ENCODE results near the gene DPPA2. TPM values are rescaled to one million over a fixed set of nuclear protein-coding genes. Genes with fewer than 3 reads are reported as not detected.
"Not testable (repeated sequence)": the region's sequence is repeated elsewhere in the genome, so short reads cannot be mapped to it uniquely, and the experiment has no call there.

The DPPA2 gene, protein sequence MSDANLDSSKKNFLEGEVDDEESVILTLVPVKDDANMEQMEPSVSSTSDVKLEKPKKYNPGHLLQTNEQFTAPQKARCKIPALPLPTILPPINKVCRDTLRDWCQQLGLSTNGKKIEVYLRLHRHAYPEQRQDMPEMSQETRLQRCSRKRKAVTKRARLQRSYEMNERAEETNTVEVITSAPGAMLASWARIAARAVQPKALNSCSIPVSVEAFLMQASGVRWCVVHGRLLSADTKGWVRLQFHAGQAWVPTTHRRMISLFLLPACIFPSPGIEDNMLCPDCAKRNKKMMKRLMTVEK
- not detected for total RNA-seq

- no peak within 1 kb of the TSS for H3K4me3 Mint-ChIP-seq
- CTCF ChIA-PET, result no interaction called here
- POLR2A ChIA-PET, result no interaction called here
- H3K36me3 Mint-ChIP-seq, result no peaks in the 10 kb centered on the region
- no peak within 1 kb of the TSS for H3K27ac Mint-ChIP-seq
- H3K9me3 Mint-ChIP-seq, result no peaks in the 10 kb centered on the region
- H3K27me3 Mint-ChIP-seq, result no peaks in the 10 kb centered on the region
- no peaks in the 10 kb centered on the region for H3K4me1 Mint-ChIP-seq (ENCODE audit: low read depth)
- DNase-seq, result no peak
- intact Hi-C loops (cut with micrococcal nuclease), result no loop called here
Observed at GRCh38 chr3:109316162-109316730, at the start of gene DPPA2. Gene DPPA2 (minus strand): TSS chr3:109316517. CDS start chr3:109314542, 1,975 bp downstream.

- H3K36me3 Mint-ChIP-seq, result no peaks in the 10 kb centered on the region
- intact Hi-C loops (cut with micrococcal nuclease), result no loop called here
- no peaks in the 10 kb centered on the region for H3K27me3 Mint-ChIP-seq
- no peak overlapping the region for H3K27ac Mint-ChIP-seq
- no peak overlapping the region for H3K4me3 Mint-ChIP-seq
- POLR2A ChIA-PET, result no interaction called here
- CTCF ChIA-PET, result no interaction called here
- no peaks in the 10 kb centered on the region for H3K9me3 Mint-ChIP-seq
- DNase-seq, result no peak
- no peaks in the 10 kb centered on the region for H3K4me1 Mint-ChIP-seq (ENCODE audit: low read depth)
Observed at GRCh38 chr3:109364088-109364487, 47.8 kb upstream of the DPPA2 start.

- POLR2A ChIA-PET, result no interaction called here
- CTCF ChIA-PET, result interaction anchor here (1.3 kb wide), 1 partner anchor 340 kb away, joined by 3 read pairs; no protein-coding TSS in a partner anchor
- no peaks in the 10 kb centered on the region for H3K36me3 Mint-ChIP-seq
- H3K9me3 Mint-ChIP-seq, result no peaks in the 10 kb centered on the region
- H3K4me1 Mint-ChIP-seq (ENCODE audit: low read depth), result no peaks in the 10 kb centered on the region
- intact Hi-C loops (cut with micrococcal nuclease), result no loop called here
- H3K27me3 Mint-ChIP-seq, result no peaks in the 10 kb centered on the region
- H3K27ac Mint-ChIP-seq, result no peak overlapping the region
- no peak for DNase-seq
- H3K4me3 Mint-ChIP-seq, result no peak overlapping the region
Observed at GRCh38 chr3:109363634-109364033, 47.3 kb upstream of the DPPA2 start.

DNA sequence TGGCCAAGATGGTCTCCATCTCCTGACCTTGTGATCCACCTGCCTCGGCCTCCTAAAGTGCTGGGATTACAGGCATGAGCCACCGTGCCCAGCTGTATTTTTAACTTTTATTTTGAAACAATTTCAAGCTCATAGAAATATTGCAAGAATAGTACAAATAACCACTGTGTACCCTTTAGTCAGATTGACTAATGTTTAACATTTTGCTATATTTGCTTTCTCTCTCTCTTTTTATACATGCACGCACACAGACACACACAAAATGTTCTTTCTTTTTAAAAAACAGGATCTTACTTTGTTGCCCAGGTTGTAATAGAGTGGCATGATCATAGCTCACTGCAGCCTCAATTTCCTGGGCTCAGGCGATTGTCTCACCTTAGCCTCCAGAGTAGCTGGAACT lies 46.5 kb upstream of the DPPA2 start:
- Mint-ChIP-seq H3K4me1 (ENCODE audit: low read depth) (no peaks in the 10 kb centered on the region), H3K27ac (no peak overlapping the region), H3K27me3 (no peaks in the 10 kb centered on the region), H3K36me3 (no peaks in the 10 kb centered on the region), H3K4me3 (no peak overlapping the region), H3K9me3 (no peaks in the 10 kb centered on the region)
- DNase-seq, result no peak
- CTCF ChIA-PET, result interaction anchor here (1.3 kb wide), 1 partner anchor 339 kb away, joined by 3 read pairs; no protein-coding TSS in a partner anchor
- POLR2A ChIA-PET, result no interaction called here
- intact Hi-C loops (cut with micrococcal nuclease), result no loop called here

- DNase-seq; H3K27me3 Mint-ChIP-seq; CTCF ChIA-PET; H3K4me3 Mint-ChIP-seq; POLR2A ChIA-PET; H3K27ac Mint-ChIP-seq; H3K4me1 Mint-ChIP-seq (ENCODE audit: low read depth); H3K9me3 Mint-ChIP-seq; H3K36me3 Mint-ChIP-seq; intact Hi-C loops (cut with micrococcal nuclease): not testable (repeated sequence)
Observed at GRCh38 chr3:109358809-109359208, 42.5 kb upstream of the DPPA2 start.

GRCh38 chr3:109356442-109357155 lies 40.3 kb upstream of the DPPA2 start:
- CTCF ChIA-PET, result interaction anchor here (0.5 kb wide), 1 partner anchor 15 kb away, joined by 3 read pairs; no protein-coding TSS in a partner anchor
- intact Hi-C loops (cut with micrococcal nuclease), result no loop called here
- no peaks in the 10 kb centered on the region for H3K36me3 Mint-ChIP-seq
- no peaks in the 10 kb centered on the region for H3K27me3 Mint-ChIP-seq
- no peaks in the 10 kb centered on the region for H3K4me1 Mint-ChIP-seq (ENCODE audit: low read depth)
- no peak overlapping the region for H3K27ac Mint-ChIP-seq
- POLR2A ChIA-PET, result no interaction called here
- no peak overlapping the region for H3K4me3 Mint-ChIP-seq
- DNase-seq, result no peak
- H3K9me3 Mint-ChIP-seq, result no peaks in the 10 kb centered on the region

- CTCF ChIA-PET, result interaction anchor here (0.5 kb wide), 1 partner anchor 14 kb away, joined by 3 read pairs; no protein-coding TSS in a partner anchor
- POLR2A ChIA-PET, result no interaction called here
- H3K4me1 Mint-ChIP-seq (ENCODE audit: low read depth), result no peaks in the 10 kb centered on the region
- intact Hi-C loops (cut with micrococcal nuclease), result no loop called here
- H3K27ac Mint-ChIP-seq, result no peak overlapping the region
- H3K27me3 Mint-ChIP-seq, result no peaks in the 10 kb centered on the region
- no peak for DNase-seq
- H3K9me3 Mint-ChIP-seq, result no peaks in the 10 kb centered on the region
- H3K4me3 Mint-ChIP-seq, result no peak overlapping the region
- H3K36me3 Mint-ChIP-seq, result no peaks in the 10 kb centered on the region
Observed at GRCh38 chr3:109355625-109356441, 39.5 kb upstream of the DPPA2 start.

- Mint-ChIP-seq H3K4me3 (no peak overlapping the region), H3K27me3 (no peaks in the 10 kb centered on the region), H3K9me3 (no peaks in the 10 kb centered on the region), H3K36me3 (no peaks in the 10 kb centered on the region), H3K27ac (no peak overlapping the region), H3K4me1 (ENCODE audit: low read depth) (no peaks in the 10 kb centered on the region)
- ChIA-PET POLR2A (no interaction called here), CTCF (interaction anchor here (0.6 kb wide), 1 partner anchor 42 kb away, joined by 3 read pairs; no protein-coding TSS in a partner anchor)
- intact Hi-C loops (cut with micrococcal nuclease), result no loop called here
- DNase-seq, result no peak
Observed at GRCh38 chr3:109353057-109353456, 36.7 kb upstream of the DPPA2 start.

DNA sequence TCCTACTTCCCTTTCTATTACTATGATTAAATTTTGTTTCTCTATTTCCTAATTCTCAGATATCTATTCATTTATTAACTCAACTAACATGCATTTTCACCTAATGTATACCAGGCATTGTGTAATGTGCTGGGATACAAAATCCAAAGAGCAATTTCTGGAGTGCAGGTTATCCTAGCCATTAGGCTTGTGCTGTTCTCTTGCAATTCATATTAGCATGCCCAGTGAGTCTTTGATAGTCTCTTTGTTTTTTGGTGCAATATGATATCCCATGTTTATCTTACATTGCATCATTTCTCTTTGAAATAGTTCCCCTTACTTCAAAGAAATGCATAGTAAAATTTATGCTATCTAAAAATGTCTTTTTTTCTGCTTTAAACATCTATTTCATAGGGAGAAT lies 34.9 kb upstream of the DPPA2 start:
- no peaks in the 10 kb centered on the region for H3K4me1 Mint-ChIP-seq (ENCODE audit: low read depth)
- no peak for DNase-seq
- no peaks in the 10 kb centered on the region for H3K36me3 Mint-ChIP-seq
- H3K9me3 Mint-ChIP-seq, result no peaks in the 10 kb centered on the region
- POLR2A ChIA-PET, result no interaction called here
- CTCF ChIA-PET, result no interaction called here
- H3K4me3 Mint-ChIP-seq, result no peak overlapping the region
- peaks cover 2% of the 10 kb centered on the region for H3K27me3 Mint-ChIP-seq
- intact Hi-C loops (cut with micrococcal nuclease), result no loop called here
- H3K27ac Mint-ChIP-seq, result no peak overlapping the region

GRCh38 chr3:109346770-109347295 lies 30.5 kb upstream of the DPPA2 start:
- intact Hi-C loops (cut with micrococcal nuclease), result no loop called here
- CTCF ChIA-PET, result no interaction called here
- no peaks in the 10 kb centered on the region for H3K9me3 Mint-ChIP-seq

DNA sequence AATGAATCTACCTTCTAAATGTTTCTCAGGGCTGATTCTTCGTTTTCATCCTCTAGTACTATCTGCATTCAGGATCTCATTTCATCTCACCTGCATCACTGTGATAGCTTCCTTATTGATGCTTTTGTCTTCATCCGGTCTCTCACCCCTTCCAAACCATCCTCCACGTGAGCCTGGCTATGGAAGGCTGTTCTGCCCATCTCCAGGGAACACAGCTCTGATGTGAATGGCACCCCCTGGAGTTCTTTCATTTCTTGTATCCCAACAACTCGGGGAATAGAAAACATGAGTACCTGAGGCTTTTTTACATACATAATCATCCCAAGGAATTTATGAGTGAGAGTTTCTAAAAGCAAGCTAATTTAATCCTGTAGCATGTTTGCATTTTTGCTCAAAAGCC lies 29.8 kb upstream of the DPPA2 start:
- Mint-ChIP-seq H3K9me3 (no peaks in the 10 kb centered on the region), H3K27me3 (peaks cover 2% of the 10 kb centered on the region), H3K36me3 (no peaks in the 10 kb centered on the region), H3K27ac (no peak overlapping the region), H3K4me3 (no peak overlapping the region), H3K4me1 (ENCODE audit: low read depth) (no peaks in the 10 kb centered on the region)
- no peak for DNase-seq
- intact Hi-C loops (cut with micrococcal nuclease), result no loop called here
- CTCF ChIA-PET, result interaction anchor here (0.5 kb wide), 1 partner anchor 246 kb away, joined by 3 read pairs; no protein-coding TSS in a partner anchor
- POLR2A ChIA-PET, result no interaction called here

More at GRCh38 chr3:109346770-109347295, 30.5 kb upstream of the DPPA2 start:
- peaks cover 2% of the 10 kb centered on the region for H3K27me3 Mint-ChIP-seq
- no peak for DNase-seq
- no peak overlapping the region for H3K27ac Mint-ChIP-seq
- no peaks in the 10 kb centered on the region for H3K36me3 Mint-ChIP-seq
- no peaks in the 10 kb centered on the region for H3K4me1 Mint-ChIP-seq (ENCODE audit: low read depth)
- POLR2A ChIA-PET, result no interaction called here
- no peak overlapping the region for H3K4me3 Mint-ChIP-seq
